H1 (cell line): Measurements from ENCODE around the gene TGIF1. TPM values are rescaled to one million over a fixed set of nuclear protein-coding genes. Genes with fewer than 3 reads are reported as not detected.
A peak's percentile ranks its signal among the peaks of the same experiment; 100 is the strongest.

ENCODE experiments used
- CTCF ChIA-PET: fragments of 300-600 bp; sonication (Branson Sonifier 250); formaldehyde crosslinking; loops from one replicate; lab custom pipeline; 2021; ENCODE audit not compliant: partially characterized antibody; lab: Charles Lee
- POLR2A ChIA-PET: fragments of 300-600 bp; sonication (Branson Sonifier 250); formaldehyde crosslinking; loops from one replicate; lab custom pipeline; 2021; ENCODE audit warnings: inconsistent platforms; ENCODE audit not compliant: partially characterized antibody; lab: Charles Lee
- DNase-seq, 2 experiments: peaks; one replicate each; pipeline versions ENCODE4 v3.0.0 to v3.0.0-alpha.2; 2010 to 2022; ENCODE audit warnings: low spot score in 2 of 2, low read depth in 1 of 2, mixed read lengths in 1 of 2
- FAIRE-seq: peaks from 2 replicates; lab custom pipeline; 2011; peaks lifted over from hg19 to GRCh38; lab: Jason Lieb, UNC
- H2AFZ ChIP-seq: 2 replicates; pipeline ENCODE4 v1.8.1; 2012; ENCODE audit warnings: low read length, inconsistent platforms
- H2AK5ac ChIP-seq: 2 replicates; pipeline ENCODE4 v1.6.1; 2013; ENCODE audit warnings: low read depth, low read length
- H2BK120ac ChIP-seq: replicated peaks from 2 replicates; pipeline ENCODE3; 2013; ENCODE audit warnings: low read depth, low read length, inconsistent platforms
- H2BK12ac ChIP-seq: 2 replicates; pipeline ENCODE4 v1.6.1; 2013; ENCODE audit warnings: low read depth, low read length
- H2BK15ac ChIP-seq: 2 replicates; pipeline ENCODE4 v1.6.1; 2013; ENCODE audit warnings: low read length
- H2BK20ac ChIP-seq: 2 replicates; pipeline ENCODE4 v1.6.1; 2013; ENCODE audit warnings: low read length
- H2BK5ac ChIP-seq: 2 replicates; pipeline ENCODE4 v1.6.1; 2013; ENCODE audit warnings: low read depth, low read length
- H3K14ac ChIP-seq: 2 replicates; pipeline ENCODE4 v1.6.1; 2013; ENCODE audit warnings: inconsistent platforms; ENCODE audit not compliant: insufficient read length
- H3K18ac ChIP-seq: 2 replicates; pipeline ENCODE4 v1.6.1; 2013; ENCODE audit warnings: low read length; ENCODE audit errors: extremely low read depth
- H3K23ac ChIP-seq: 2 replicates; pipeline ENCODE4 v1.6.1; 2013; ENCODE audit warnings: inconsistent platforms; ENCODE audit not compliant: insufficient read length
- H3K23me2 ChIP-seq: 2 replicates; pipeline ENCODE4 v1.6.1; 2013; ENCODE audit warnings: low read depth, low read length
- H3K27ac ChIP-seq: 2 replicates; pipeline ENCODE4 v1.6.1; 2011; ENCODE audit warnings: low read depth, low read length, inconsistent platforms
- H3K27me3 ChIP-seq, 4 experiments: replicated peaks in 1 of 4; 1 replicate in 1 of 4; 2 replicates in 3 of 4; pipeline versions ENCODE4 v1.6.1 to v1.8.1; 2011 to 2013; ENCODE audit warnings: low read length in 3 of 4, mild to moderate bottlenecking in 3 of 4, inconsistent platforms in 2 of 4, mixed read lengths in 2 of 4, moderate library complexity in 1 of 4; ENCODE audit not compliant: control insufficient read depth in 3 of 4, insufficient read depth in 3 of 4; ENCODE audit errors: extremely low read depth in 1 of 4
- H3K36me3 ChIP-seq, 4 experiments: 2 replicates each; pipeline versions ENCODE4 v1.6.1 to v1.8.1; 2011 to 2013; ENCODE audit warnings: mild to moderate bottlenecking in 4 of 4, low read length in 3 of 4, moderate library complexity in 2 of 4, control low read depth in 1 of 4, inconsistent platforms in 1 of 4; ENCODE audit not compliant: insufficient read depth in 4 of 4, control insufficient read depth in 2 of 4
- H3K4ac ChIP-seq: replicated peaks from 2 replicates; pipeline ENCODE3; 2013; ENCODE audit warnings: low read length, low read depth, mixed read lengths, inconsistent platforms; ENCODE audit not compliant: insufficient read length
- H3K4me1 ChIP-seq, 4 experiments: replicated peaks in 1 of 4; 1 replicate in 1 of 4; 2 replicates in 3 of 4; pipeline versions ENCODE4 v1.6.1 to v1.8.1; 2011 to 2013; ENCODE audit warnings: low read length in 3 of 4, inconsistent platforms in 2 of 4, mixed read lengths in 1 of 4; ENCODE audit not compliant: insufficient read depth in 4 of 4, control insufficient read depth in 3 of 4
- H3K4me2 ChIP-seq, 2 experiments: 2 replicates each; pipeline versions ENCODE4 v1.6.1 to v1.8.1; 2011 to 2013; ENCODE audit warnings: low read depth in 2 of 2, low read length in 2 of 2, control low read depth in 1 of 2, inconsistent platforms in 1 of 2, mild to moderate bottlenecking in 1 of 2; ENCODE audit not compliant: insufficient read depth in 1 of 2
- H3K4me3 ChIP-seq, 4 experiments: fragments of 200-600, 300-600 bp in 1 of 4; sonication (generic), shearing (Covaris generic), sonication (Bioruptor Twin) in 1 of 4; 2 replicates each; pipeline versions ENCODE4 v1.5.1 to v1.8.1; 2011 to 2016; ENCODE audit warnings: low read length in 4 of 4, low read depth in 3 of 4, control low read depth in 2 of 4, inconsistent platforms in 2 of 4, mild to moderate bottlenecking in 2 of 4, mixed read lengths in 1 of 4, moderate library complexity in 1 of 4; ENCODE audit not compliant: insufficient read depth in 2 of 4; ENCODE audit errors: extremely low read depth in 1 of 4
- H3K56ac ChIP-seq: replicated peaks from 2 replicates; pipeline ENCODE3; 2013; ENCODE audit warnings: low read depth, mild to moderate bottlenecking, mixed read lengths, low read length, inconsistent platforms; ENCODE audit not compliant: insufficient read length
- H3K79me1 ChIP-seq: 2 replicates; pipeline ENCODE4 v1.6.1; 2013; ENCODE audit warnings: low read depth, low read length, control low read depth
- H3K79me2 ChIP-seq, 2 experiments: 2 replicates each; pipeline versions ENCODE4 v1.6.1 to v1.8.1; 2012 to 2013; ENCODE audit warnings: low read length in 2 of 2, mild to moderate bottlenecking in 2 of 2, inconsistent platforms in 1 of 2; ENCODE audit not compliant: insufficient read depth in 2 of 2, control insufficient read depth in 1 of 2
- H3K9ac ChIP-seq, 4 experiments: replicated peaks in 1 of 4; 1 replicate in 1 of 4; 2 replicates in 3 of 4; pipeline versions ENCODE4 v1.6.1 to v1.8.1; 2011 to 2013; ENCODE audit warnings: low read depth in 3 of 4, low read length in 3 of 4, control low read depth in 2 of 4, mild to moderate bottlenecking in 2 of 4, moderate library complexity in 2 of 4, inconsistent platforms in 1 of 4; ENCODE audit errors: extremely low read depth in 1 of 4
- H3K9me3 ChIP-seq, 2 experiments: 2 replicates each; pipeline versions ENCODE4 v1.6.1 to v1.8.1; 2012 to 2013; ENCODE audit warnings: mild to moderate bottlenecking in 2 of 2, moderate library complexity in 2 of 2, control low read depth in 1 of 2, inconsistent platforms in 1 of 2, low read depth in 1 of 2, low read length in 1 of 2, mixed read lengths in 1 of 2; ENCODE audit not compliant: insufficient read depth in 2 of 2
- H4K20me1 ChIP-seq, 2 experiments: replicated peaks in 1 of 2; 2 replicates each; pipeline versions ENCODE3 to v1.8.1; 2011 to 2013; ENCODE audit warnings: inconsistent platforms in 2 of 2, low read length in 2 of 2, mild to moderate bottlenecking in 1 of 2; ENCODE audit not compliant: insufficient read depth in 2 of 2, control insufficient read depth in 1 of 2
- H4K5ac ChIP-seq: 2 replicates; pipeline ENCODE4 v1.6.1; 2013; ENCODE audit warnings: low read length, low read depth, mixed read lengths, inconsistent platforms; ENCODE audit not compliant: insufficient read length
- H4K8ac ChIP-seq: 2 replicates; pipeline ENCODE4 v1.8.0; 2013; ENCODE audit warnings: mild to moderate bottlenecking, moderate library complexity, low read length, inconsistent platforms; ENCODE audit not compliant: insufficient read depth; ENCODE audit errors: extremely low read depth
- H4K91ac ChIP-seq: replicated peaks from 2 replicates; pipeline ENCODE3; 2013; ENCODE audit warnings: low read length, mixed read lengths, inconsistent platforms; ENCODE audit not compliant: insufficient read length
- CHD1 ChIP-seq: IDR thresholded peaks from 2 replicates; pipeline ENCODE4 v1.6.1; 2012; ENCODE audit warnings: low read depth, low read length, improper control_type of control experiment
- FOSL1 ChIP-seq: IDR thresholded peaks from 2 replicates; pipeline ENCODE4 v1.6.1; 2011; ENCODE audit warnings: mild to moderate bottlenecking, low read depth, low read length, moderate library complexity; ENCODE audit not compliant: insufficient read depth
- GABPA ChIP-seq: IDR thresholded peaks from 2 replicates; pipeline ENCODE4 v1.6.1; 2011; ENCODE audit warnings: mild to moderate bottlenecking, low read length, moderate library complexity, borderline replicate concordance; ENCODE audit not compliant: insufficient read depth
- HDAC6 ChIP-seq: IDR thresholded peaks from one replicate; pipeline ENCODE4 v1.7.1; 2012; ENCODE audit warnings: low read depth, mild to moderate bottlenecking, inconsistent platforms, low read length, moderate library complexity
- KDM5A ChIP-seq: fragments of 200-600 bp; IDR thresholded peaks from 2 replicates; pipeline ENCODE4 v1.7.1; 2012; ENCODE audit warnings: mild to moderate bottlenecking, low read length, inconsistent platforms, mixed read lengths
- PHF8 ChIP-seq: fragments of 200-600 bp; sonication (generic); conservative IDR thresholded peaks from 2 replicates; pipeline ENCODE4 v1.7.1; 2012; ENCODE audit warnings: low read depth, mild to moderate bottlenecking, inconsistent platforms, low read length, moderate library complexity
- POLR2A ChIP-seq, 2 experiments: IDR thresholded peaks; 1 replicate in 1 of 2; 2 replicates in 1 of 2; pipeline ENCODE4 v1.6.1; 2011; ENCODE audit warnings: low read depth in 2 of 2, low read length in 2 of 2, mild to moderate bottlenecking in 2 of 2; ENCODE audit errors: control extremely low read depth in 1 of 2
- POLR2AphosphoS5 ChIP-seq: IDR thresholded peaks from 2 replicates; pipeline ENCODE4 v1.6.1; 2011; ENCODE audit warnings: low read depth, low read length
- SAP30 ChIP-seq: fragments of 300-600 bp; sonication (generic); IDR thresholded peaks from 2 replicates; pipeline ENCODE4 v1.7.1; 2012; ENCODE audit warnings: low read length, moderate library complexity, mild to moderate bottlenecking, inconsistent platforms; ENCODE audit not compliant: insufficient read depth, insufficient replicate concordance
- SP1 ChIP-seq: IDR thresholded peaks from 2 replicates; pipeline ENCODE4 v1.6.1; 2011; ENCODE audit warnings: low read depth, low read length
- YY1 ChIP-seq: IDR thresholded peaks from 2 replicates; pipeline ENCODE4 v1.6.1; 2011; ENCODE audit warnings: low read depth, mild to moderate bottlenecking, low read length
- WGBS, 2 experiments: shearing (Covaris generic) in 1 of 2; methylation state at CpG; one replicate each; pipeline versions ENCODE4 v1.1.6 to v1.1.7; 2013 to 2015; ENCODE audit warnings: low lambda C conversion rate in 2 of 2, mixed read lengths in 2 of 2, inconsistent platforms in 1 of 2, low coverage in 1 of 2, missing lambda C conversion rate in 1 of 2; ENCODE audit not compliant: insufficient replicate concordance in 2 of 2, insufficient coverage in 1 of 2, insufficient read length in 1 of 2; ENCODE audit errors: extremely low coverage in 1 of 2, missing lambda C conversion rate in 1 of 2; 5-methylcytosine and 5-hydroxymethylcytosine counted together
- polyA plus RNA-seq, 7 experiments: library from polyadenylated mRNA; depleted of rRNA in 3 of 7; stranded (reverse) in 5 of 7; unstranded in 2 of 7; fragments of >200 nt in 5 of 7; fragments of 200-250 nt in 2 of 7; gene quantifications; 1 replicate in 5 of 7; 2 replicates in 1 of 7; 4 replicates in 1 of 7; pipeline versions ENCODE4 v1.2.1 to v1.2.3, GENCODE V29; 2011 to 2013; ENCODE audit warnings: missing spikeins in 2 of 7, mixed read lengths in 2 of 7
- total RNA-seq: library from RNA; stranded (reverse); fragmentation: NEBNext Ultra II Directional; extraction: Animal tissue kit (Norgen Biotek cat#: 25700); gene quantifications from 2 replicates; pipeline ENCODE4 v1.2.1, GENCODE V29; 2021

Gene TGIF1
- total and polyA plus RNA-seq, 2 of the 8 experiments (the other 6 are each of a cell fraction or from before 2014, with no cell fraction given): 256 to 262 TPM

DNA sequence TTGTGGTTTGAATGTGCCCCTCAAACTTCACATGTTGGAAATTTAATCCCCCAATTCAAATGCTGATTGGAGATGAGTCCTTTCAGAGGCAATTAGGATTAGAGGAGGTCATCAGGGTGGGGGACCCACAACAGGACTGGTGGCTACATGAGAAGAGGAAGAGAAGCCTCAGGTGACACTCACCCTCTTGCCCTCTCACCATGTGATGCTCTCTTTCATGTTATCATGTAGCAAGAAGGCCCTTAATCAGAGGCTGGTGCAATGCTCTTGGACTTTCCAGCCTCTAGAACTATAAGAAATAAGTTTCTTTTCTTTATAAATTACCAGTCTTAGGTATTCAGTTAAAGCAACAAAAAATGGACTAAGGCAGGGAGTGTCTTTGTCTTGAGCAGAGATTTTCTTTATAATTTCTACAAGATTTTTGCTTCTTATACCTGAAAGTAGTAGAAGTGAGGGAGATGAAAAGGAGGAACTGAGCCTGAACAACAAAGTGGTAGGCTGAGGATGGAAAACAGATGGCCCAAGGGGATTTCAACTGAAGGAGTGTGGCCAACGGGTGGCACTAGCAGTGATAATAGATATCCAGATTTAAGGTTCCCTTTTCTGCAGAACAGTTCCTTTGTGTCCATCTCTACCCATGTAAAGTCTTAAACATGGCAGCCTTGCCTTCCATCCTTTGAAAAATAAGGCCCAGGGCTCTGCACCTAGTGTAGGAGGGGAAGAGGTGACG lies 49.2 kb upstream of the TGIF1 start:
- no peaks in the 10 kb centered on the region for H3K36me3 ChIP-seq
- no peak overlapping the region for H2BK12ac ChIP-seq
- FAIRE-seq: no peak
- no peak overlapping the region for H3K14ac ChIP-seq
- H3K9me3 ChIP-seq: no peaks in the 10 kb centered on the region
- H3K18ac ChIP-seq: no peak overlapping the region; the same call in 1 of the 2 replicates
- no peak overlapping the region for H4K5ac ChIP-seq
- H3K27ac ChIP-seq: no peak overlapping the region
- H3K9ac ChIP-seq: no peak overlapping the region
- no peak for DNase-seq
- no peak overlapping the region for H3K4ac ChIP-seq
- H2AK5ac ChIP-seq: no peak overlapping the region
- no peak overlapping the region for H2AFZ ChIP-seq
- no peak overlapping the region for H4K8ac ChIP-seq
- no peaks in the 10 kb centered on the region for H3K23me2 ChIP-seq
- no peaks in the 10 kb centered on the region for H3K79me1 ChIP-seq
- H4K20me1 ChIP-seq: no peaks in the 10 kb centered on the region
- POLR2A ChIA-PET: interaction anchor here (0.6 to 0.7 kb wide), 3 partner anchors 12 to 291 kb away, joined by 3 to 4 read pairs (median 3); no protein-coding TSS in a partner anchor
- H2BK15ac ChIP-seq: no peak overlapping the region
- TF ChIP-seq POLR2A (IDR thresholded peaks at IDR 0.05; ENCODE audit: control extremely low read depth in 1 of 2, low read depth in 2 of 2, low read length in 2 of 2): no peak
- TF ChIP-seq GABPA: no peak
- no peak for TF ChIP-seq FOSL1
- no peak for TF ChIP-seq KDM5A
- no peak for TF ChIP-seq POLR2AphosphoS5
- no peak for TF ChIP-seq PHF8
- TF ChIP-seq YY1: no peak
- no peak for TF ChIP-seq SAP30
- no peak for TF ChIP-seq HDAC6
- TF ChIP-seq SP1: no peak
- TF ChIP-seq CHD1: no peak
- TF ChIP-seq, all 59 proteins: peak for 0
- no peak overlapping the region for H3K56ac ChIP-seq
- no peak overlapping the region for H2BK5ac ChIP-seq
- H4K91ac ChIP-seq: peak overlapping the region; percentile 22
- CTCF ChIA-PET: interaction anchor here (1.1 kb wide), 1 partner anchor 78 kb away, joined by 3 read pairs; no protein-coding TSS in a partner anchor
- no peak overlapping the region for H2BK20ac ChIP-seq
- no peaks in the 10 kb centered on the region for H3K79me2 ChIP-seq
- H3K4me2 ChIP-seq: no peak overlapping the region
- H3K23ac ChIP-seq: no peak overlapping the region
- no peaks in the 10 kb centered on the region for H3K27me3 ChIP-seq
- H2BK120ac ChIP-seq: no peak overlapping the region
- H3K4me3 ChIP-seq: no peak overlapping the region
- 0 out of 7 replicates have a peak, but pooled peaks cover 0 to 3% (median 0%) of the 10 kb centered on the region in 4 experiments for H3K4me1 ChIP-seq
- WGBS, 2 experiments: 89% methylated on average over 2 of the region's 2 CpGs; no CpG with 5 or more reads in 1 of the 2 experiments
